Glomerular visceral epithelial cell (primary cell): Measurements from ENCODE around the gene ECEL1.
"Not testable (repeated sequence)": the region's sequence is repeated elsewhere in the genome, so short reads cannot be mapped to it uniquely, and the experiment has no call there.

Experiments
- DNase-seq: peaks from one replicate; pipeline ENCODE4 v3.0.0-alpha.2; 2016; ENCODE audit errors: extremely low spot score

The ECEL1 gene

GRCh38 chr2:232487385-232488096 lies at the start of gene ECEL1:
Gene ECEL1, minus strand, starts transcription at chr2:232487834. Its CDS starts 1,181 bp downstream, at chr2:232486653.
- no peak for DNase-seq

- DNase-seq: no peak
Observed at GRCh38 chr2:232537079-232537478, 49.4 kb upstream of the ECEL1 start.

GRCh38 chr2:232535761-232536530 lies 48.3 kb upstream of the ECEL1 start:
- DNase-seq: no peak

GRCh38 chr2:232534940-232535651 lies 47.5 kb upstream of the ECEL1 start:
- DNase-seq: no peak

- no peak for DNase-seq
Observed at GRCh38 chr2:232533944-232534710, 46.5 kb upstream of the ECEL1 start.

GRCh38 chr2:232532821-232533220 lies 45.2 kb upstream of the ECEL1 start:
- DNase-seq: not testable (repeated sequence)

- no peak for DNase-seq
Observed at GRCh38 chr2:232532419-232532818, 44.8 kb upstream of the ECEL1 start.

GRCh38 chr2:232530626-232531260 lies 43.1 kb upstream of the ECEL1 start:
- DNase-seq: no peak

- no peak for DNase-seq
Observed at GRCh38 chr2:232529806-232530547, 42.3 kb upstream of the ECEL1 start.

GRCh38 chr2:232528746-232529460 lies 41.3 kb upstream of the ECEL1 start:
- DNase-seq: no peak

- no peak for DNase-seq
Observed at GRCh38 chr2:232527905-232528470, 40.4 kb upstream of the ECEL1 start.

- no peak for DNase-seq
Observed at GRCh38 chr2:232526372-232526941, 38.8 kb upstream of the ECEL1 start.

GRCh38 chr2:232525791-232526371 lies 38.2 kb upstream of the ECEL1 start, which contains the start of gene CHRND:
Gene CHRND, plus strand, starts transcription at chr2:232526160. Its CDS starts 56 bp downstream, at chr2:232526216.
- peak; percentile 15 for DNase-seq

- DNase-seq: no peak
Observed at GRCh38 chr2:232525199-232525598, 37.6 kb upstream of the ECEL1 start.

- no peak for DNase-seq
Observed at GRCh38 chr2:232524771-232525170, 37.1 kb upstream of the ECEL1 start.

GRCh38 chr2:232523682-232524597 lies 36.3 kb upstream of the ECEL1 start:
- peak; percentile 25 for DNase-seq

- no peak for DNase-seq
Observed at GRCh38 chr2:232523402-232523681, 35.7 kb upstream of the ECEL1 start.
